AML-193 (cell line): Measurements from ENCODE around the gene TRAK2.
"Not testable (repeated sequence)": the region's sequence is repeated elsewhere in the genome, so short reads cannot be mapped to it uniquely, and the experiment has no call there.

Source experiments
- DNase-seq, 2 experiments: peaks; one replicate each; lab custom pipeline; 2025; lab: John Stamatoyannopoulos, UW

Gene TRAK2

GRCh38 chr2:201415149-201415548, 36.1 kb downstream of the TRAK2 start:
- DNase-seq: no peak

- no peak for DNase-seq
Measured at GRCh38 chr2:201414099-201415023, 36.9 kb downstream of the TRAK2 start.

- no peak for DNase-seq
Measured at GRCh38 chr2:201413552-201413951, 37.7 kb downstream of the TRAK2 start.

- no peak for DNase-seq
Measured at GRCh38 chr2:201413143-201413542, 38.1 kb downstream of the TRAK2 start.

GRCh38 chr2:201411421-201411820, 39.8 kb downstream of the TRAK2 start:
- no peak for DNase-seq

- no peak for DNase-seq
Measured at GRCh38 chr2:201408931-201409330, 42.3 kb downstream of the TRAK2 start.

GRCh38 chr2:201407265-201407664, 44.0 kb downstream of the TRAK2 start:
- DNase-seq: no peak

- peak; percentile 70 to 72 for DNase-seq
Measured at GRCh38 chr2:201406077-201406662, 45.1 kb downstream of the TRAK2 start.

- DNase-seq: no peak
Measured at GRCh38 chr2:201404699-201405280, 46.5 kb downstream of the TRAK2 start.

- DNase-seq: no peak
Measured at GRCh38 chr2:201403880-201404279, 47.4 kb downstream of the TRAK2 start.

GRCh38 chr2:201402651-201403562, 48.4 kb downstream of the TRAK2 start:
- no peak for DNase-seq

- no peak for DNase-seq
Measured at GRCh38 chr2:201401815-201402214, 49.4 kb downstream of the TRAK2 start.

GRCh38 chr2:201396595-201396994, 54.7 kb downstream of the TRAK2 start:
- no peak for DNase-seq

GRCh38 chr2:201383136-201383535, 68.1 kb downstream of the TRAK2 start:
- no peak for DNase-seq

GRCh38 chr2:201378496-201379397, 72.5 kb downstream of the TRAK2 start:
- DNase-seq: no peak

- DNase-seq: no peak
Measured at GRCh38 chr2:201377218-201377617, 74.0 kb downstream of the TRAK2 start.

GRCh38 chr2:201369775-201370174, 81.5 kb downstream of the TRAK2 start:
- DNase-seq: no peak

GRCh38 chr2:201369318-201369717, 81.9 kb downstream of the TRAK2 start:
- DNase-seq: not testable (repeated sequence)

- no peak for DNase-seq
Measured at GRCh38 chr2:201366146-201366545, 85.1 kb downstream of the TRAK2 start.

GRCh38 chr2:201363857-201364560, 87.2 kb downstream of the TRAK2 start:
- DNase-seq: peak; percentile 67 to 72
